NCI-H524 treated with DMSO at 0.1 percent for 48 hours (cell line): Measurements from ENCODE around the gene LHX3.
A peak's percentile ranks its signal among the peaks of the same experiment; 100 is the strongest.
"Not testable (repeated sequence)": the region's sequence is repeated elsewhere in the genome, so short reads cannot be mapped to it uniquely, and the experiment has no call there.

Experiments used
- DNase-seq: peaks from one replicate; lab custom pipeline; 2025; lab: John Stamatoyannopoulos, UW

LHX3 gene

GRCh38 chr9:136241542-136241941 is 36.6 kb upstream of the LHX3 start:
- DNase-seq, result no peak

GRCh38 chr9:136240941-136241340 is 36.0 kb upstream of the LHX3 start:
- DNase-seq, result no peak

- DNase-seq, result no peak
Observed at GRCh38 chr9:136239983-136240330, 35.0 kb upstream of the LHX3 start.

GRCh38 chr9:136239135-136239982 is 34.4 kb upstream of the LHX3 start:
- peak; percentile 61 for DNase-seq

- DNase-seq, result no peak
Observed at GRCh38 chr9:136238342-136238732, 33.4 kb upstream of the LHX3 start.

GRCh38 chr9:136237486-136238341 is 32.8 kb upstream of the LHX3 start:
- no peak for DNase-seq

GRCh38 chr9:136236471-136237410 is 31.8 kb upstream of the LHX3 start:
- not testable (repeated sequence) for DNase-seq

GRCh38 chr9:136235709-136236455 is 31.0 kb upstream of the LHX3 start:
- no peak for DNase-seq

- DNase-seq, result no peak
Observed at GRCh38 chr9:136235171-136235570, 30.2 kb upstream of the LHX3 start.

- DNase-seq, result no peak
Observed at GRCh38 chr9:136234597-136234996, 29.7 kb upstream of the LHX3 start.

GRCh38 chr9:136233868-136234267 is 28.9 kb upstream of the LHX3 start:
- DNase-seq, result no peak

GRCh38 chr9:136233411-136233810 is 28.5 kb upstream of the LHX3 start:
- DNase-seq, result no peak

GRCh38 chr9:136232969-136233368 is 28.0 kb upstream of the LHX3 start:
- no peak for DNase-seq

- no peak for DNase-seq
Observed at GRCh38 chr9:136231478-136232297, 26.8 kb upstream of the LHX3 start.

GRCh38 chr9:136230773-136231172 is 25.8 kb upstream of the LHX3 start:
- no peak for DNase-seq

GRCh38 chr9:136230365-136230764 is 25.4 kb upstream of the LHX3 start:
- no peak for DNase-seq

GRCh38 chr9:136229096-136230065 is 24.5 kb upstream of the LHX3 start:
- DNase-seq, result no peak

GRCh38 chr9:136228107-136228875 is 23.4 kb upstream of the LHX3 start:
- no peak for DNase-seq
